Measurements from ENCODE around the gene AIMP2. TPM values are rescaled to one million over a fixed set of nuclear protein-coding genes. Genes with fewer than 3 reads are reported as not detected.

The AIMP2 gene
- total and polyA plus RNA-seq, 2 of the 8 experiments (the other 6 are each of a cell fraction or from before 2014, with no cell fraction given), result 85.6 to 99.0 TPM

- TF ChIP-seq POU5F1 (IDR thresholded peaks at IDR 0.05; ENCODE audit: low read depth, low read length) (no peak), RBBP5 (IDR thresholded peaks at IDR 0.05; ENCODE audit: borderline replicate concordance, low read depth, low read length) (no peak)
These were observed 22.5 kb downstream of the AIMP2 start (continued) for GRCh38 chr7:6031567-6031966.

Measured in H1 (cell line).